ENCODE results near the gene DNAAF3. TPM values are rescaled to one million over a fixed set of nuclear protein-coding genes. Genes with fewer than 3 reads are reported as not detected.
"Not testable (repeated sequence)": the region's sequence is repeated elsewhere in the genome, so short reads cannot be mapped to it uniquely, and the experiment has no call there.

The DNAAF3 gene
- total RNA-seq, 1 donor = 0.72 TPM

- Histone ChIP-seq H2AFZ (ENCODE audit: low read length) (no peak within 1 kb of the TSS), H3K36me3 (ENCODE audit: insufficient read depth, low read length) (no peaks in the 10 kb centered on the region), H3K9me3 (ENCODE audit: low read depth, low read length) (no peaks in the 10 kb centered on the region), H3K4me2 (ENCODE audit: insufficient read depth, low read length) (no peak within 1 kb of the TSS), H3K79me2 (ENCODE audit: insufficient read depth, low read length) (no peaks in the 10 kb centered on the region), H3K4me1 (ENCODE audit: insufficient read depth, low read length) (no peaks in the 10 kb centered on the region), H3K4me3 (ENCODE audit: insufficient read depth, low read length) (no peak within 1 kb of the TSS), H3K27ac (ENCODE audit: low read depth, low read length) (no peak within 1 kb of the TSS), H3K27me3 (ENCODE audit: insufficient read depth, low read length) (peaks cover 30% of the 10 kb centered on the region), H4K20me1 (ENCODE audit: insufficient read depth, low read length) (no peaks in the 10 kb centered on the region)
- peak; percentile 77 for DNase-seq (ENCODE audit: insufficient read length, low spot score, missing footprints)
- TF ChIP-seq, protein P1, sequence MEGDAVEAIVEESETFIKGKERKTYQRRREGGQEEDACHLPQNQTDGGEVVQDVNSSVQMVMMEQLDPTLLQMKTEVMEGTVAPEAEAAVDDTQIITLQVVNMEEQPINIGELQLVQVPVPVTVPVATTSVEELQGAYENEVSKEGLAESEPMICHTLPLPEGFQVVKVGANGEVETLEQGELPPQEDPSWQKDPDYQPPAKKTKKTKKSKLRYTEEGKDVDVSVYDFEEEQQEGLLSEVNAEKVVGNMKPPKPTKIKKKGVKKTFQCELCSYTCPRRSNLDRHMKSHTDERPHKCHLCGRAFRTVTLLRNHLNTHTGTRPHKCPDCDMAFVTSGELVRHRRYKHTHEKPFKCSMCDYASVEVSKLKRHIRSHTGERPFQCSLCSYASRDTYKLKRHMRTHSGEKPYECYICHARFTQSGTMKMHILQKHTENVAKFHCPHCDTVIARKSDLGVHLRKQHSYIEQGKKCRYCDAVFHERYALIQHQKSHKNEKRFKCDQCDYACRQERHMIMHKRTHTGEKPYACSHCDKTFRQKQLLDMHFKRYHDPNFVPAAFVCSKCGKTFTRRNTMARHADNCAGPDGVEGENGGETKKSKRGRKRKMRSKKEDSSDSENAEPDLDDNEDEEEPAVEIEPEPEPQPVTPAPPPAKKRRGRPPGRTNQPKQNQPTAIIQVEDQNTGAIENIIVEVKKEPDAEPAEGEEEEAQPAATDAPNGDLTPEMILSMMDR (IDR thresholded peaks at IDR 0.05; ENCODE audit: extremely low read depth, low read depth, low read length) = no peak
Measured at GRCh38 chr19:55157064-55157908, 9.1 kb downstream of the DNAAF3 start, which contains the start of gene TNNI3. TNNI3 (minus strand) TSS chr19:55157732; CDS start chr19:55157589, 143 bp downstream.

DNA sequence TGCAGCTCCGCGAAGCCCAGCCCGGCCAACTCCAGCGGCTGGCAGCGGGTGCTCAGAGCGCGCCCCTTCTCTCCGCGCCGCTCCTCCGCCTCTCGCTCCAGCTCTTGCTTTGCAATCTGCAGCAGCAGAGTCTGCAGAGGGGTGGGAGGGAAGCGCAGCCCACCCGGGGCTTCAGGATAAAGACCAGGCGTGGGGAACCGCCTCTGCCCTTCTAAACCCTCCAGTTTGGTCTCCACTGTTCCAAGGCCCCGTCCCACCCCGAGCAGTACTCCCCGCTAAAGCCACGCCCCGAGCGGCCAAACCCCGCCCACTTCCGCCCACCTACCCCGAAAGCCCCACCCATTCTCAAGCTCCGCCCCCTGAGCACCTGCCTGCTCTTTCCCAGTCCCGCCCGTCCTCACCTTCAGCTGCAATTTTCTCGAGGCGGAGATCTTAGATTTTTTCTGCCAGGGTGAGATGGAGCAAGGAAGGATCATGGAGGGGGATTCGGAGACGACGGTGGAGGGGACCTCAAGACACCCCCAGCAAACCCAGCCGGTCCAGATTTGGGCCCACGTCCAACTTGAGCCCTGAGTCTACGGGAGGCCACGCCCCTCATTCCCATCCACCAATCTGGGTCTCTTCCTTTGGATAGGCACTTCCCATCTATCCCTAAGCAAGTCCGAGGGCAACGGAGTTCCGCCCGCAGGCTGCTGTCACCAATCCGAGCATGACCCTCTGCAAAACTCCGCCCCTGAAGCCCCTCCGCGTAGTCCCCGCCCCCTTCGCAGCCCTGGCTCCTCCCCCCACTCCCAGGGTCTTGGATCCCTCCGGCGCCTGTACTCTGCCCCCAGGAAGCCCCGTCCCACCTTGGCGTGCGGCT is 10.0 kb downstream of the DNAAF3 start:
- Histone ChIP-seq H3K4me1 (ENCODE audit: insufficient read depth, low read length) (no peaks in the 10 kb centered on the region), H3K27ac (ENCODE audit: low read depth, low read length) (no peak overlapping the region), H3K79me2 (ENCODE audit: insufficient read depth, low read length) (no peaks in the 10 kb centered on the region), H3K4me3 (ENCODE audit: insufficient read depth, low read length) (no peak overlapping the region), H4K20me1 (ENCODE audit: insufficient read depth, low read length) (no peaks in the 10 kb centered on the region), H2AFZ (ENCODE audit: low read length) (no peak overlapping the region), H3K36me3 (ENCODE audit: insufficient read depth, low read length) (no peaks in the 10 kb centered on the region), H3K9me3 (ENCODE audit: low read depth, low read length) (no peaks in the 10 kb centered on the region), H3K4me2 (ENCODE audit: insufficient read depth, low read length) (no peak overlapping the region), H3K27me3 (ENCODE audit: insufficient read depth, low read length) (peaks cover 22% of the 10 kb centered on the region)
- peak; percentile 91 for DNase-seq (ENCODE audit: insufficient read length, low spot score, missing footprints)
- TF ChIP-seq, protein P1 (IDR thresholded peaks at IDR 0.05; ENCODE audit: extremely low read depth, low read depth, low read length) = no peak

- DNase-seq (ENCODE audit: insufficient read length, low spot score, missing footprints); H3K27ac ChIP-seq (ENCODE audit: low read depth, low read length); H3K4me3 ChIP-seq (ENCODE audit: insufficient read depth, low read length); H3K4me1 ChIP-seq (ENCODE audit: insufficient read depth, low read length); H4K20me1 ChIP-seq (ENCODE audit: insufficient read depth, low read length); H3K79me2 ChIP-seq (ENCODE audit: insufficient read depth, low read length); H3K9me3 ChIP-seq (ENCODE audit: low read depth, low read length); H3K4me2 ChIP-seq (ENCODE audit: insufficient read depth, low read length); H2AFZ ChIP-seq (ENCODE audit: low read length); H3K36me3 ChIP-seq (ENCODE audit: insufficient read depth, low read length): not testable (repeated sequence)
- H3K27me3 ChIP-seq (ENCODE audit: insufficient read depth, low read length) = peaks cover 19% of the 10 kb centered on the region
Measured at GRCh38 chr19:55155784-55156183, 10.6 kb downstream of the DNAAF3 start.

DNA sequence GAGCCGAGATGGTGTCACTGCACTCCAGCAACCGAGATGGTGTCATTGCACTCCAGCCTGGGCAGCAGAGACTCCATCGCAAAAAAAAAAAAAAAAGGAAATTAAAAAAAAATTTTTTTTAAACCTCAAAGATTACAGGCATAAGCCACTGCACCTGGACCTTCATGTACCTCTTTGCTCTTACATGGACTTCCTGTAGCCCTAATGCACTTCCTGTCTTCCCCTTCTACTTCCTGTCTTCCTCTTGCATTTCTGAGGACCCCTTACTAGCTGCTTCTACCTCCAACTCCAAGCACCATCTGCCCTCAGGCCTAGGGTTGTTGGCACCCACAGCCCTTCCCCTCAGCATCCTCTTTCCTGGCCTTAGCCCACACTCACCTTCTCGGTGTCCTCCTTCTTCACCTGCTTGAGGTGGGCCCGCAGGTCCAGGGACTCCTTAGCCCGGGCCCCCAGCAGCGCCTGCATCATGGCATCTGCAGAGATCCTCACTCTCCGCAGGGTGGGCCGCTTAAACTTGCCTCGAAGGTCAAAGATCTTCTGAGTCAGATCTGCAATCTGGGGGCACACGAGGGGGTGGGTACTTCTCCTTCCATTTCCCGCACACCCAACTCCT is 12.7 kb downstream of the DNAAF3 start:
- no peak overlapping the region for H3K4me3 ChIP-seq (ENCODE audit: insufficient read depth, low read length)
- peaks cover 21% of the 10 kb centered on the region for H3K27me3 ChIP-seq (ENCODE audit: insufficient read depth, low read length)
- no peaks in the 10 kb centered on the region for H3K4me1 ChIP-seq (ENCODE audit: insufficient read depth, low read length)
- H3K36me3 ChIP-seq (ENCODE audit: insufficient read depth, low read length) = no peaks in the 10 kb centered on the region
- DNase-seq (ENCODE audit: insufficient read length, low spot score, missing footprints) = peak; percentile 11
- H2AFZ ChIP-seq (ENCODE audit: low read length) = no peak overlapping the region
- H3K4me2 ChIP-seq (ENCODE audit: insufficient read depth, low read length) = no peak overlapping the region
- no peaks in the 10 kb centered on the region for H4K20me1 ChIP-seq (ENCODE audit: insufficient read depth, low read length)
- H3K9me3 ChIP-seq (ENCODE audit: low read depth, low read length) = no peaks in the 10 kb centered on the region
- TF ChIP-seq, protein P1 (IDR thresholded peaks at IDR 0.05; ENCODE audit: extremely low read depth, low read depth, low read length) = no peak
- H3K27ac ChIP-seq (ENCODE audit: low read depth, low read length) = no peak overlapping the region
- H3K79me2 ChIP-seq (ENCODE audit: insufficient read depth, low read length) = no peaks in the 10 kb centered on the region
